HepG2 (cell line): ENCODE data around the gene AXDND1. TPM values are rescaled to one million over a fixed set of nuclear protein-coding genes. Genes with fewer than 3 reads are reported as not detected.

Experiments
- ATAC-seq: fragments of 200-7000 bp; cut with Tn5 transposase; 3 replicates; pipeline ENCODE4 v1.9.1; 2020; ENCODE audit warnings: mild to moderate bottlenecking, moderate library complexity
- BruUV-seq: library from RNA; stranded (reverse); fragments of 400-500 nt; replicated peaks from 2 replicates; lab custom pipeline; 2021; lab: Mats Ljungman, UMichigan
- CTCF ChIA-PET: fragments of 300-600 bp; formaldehyde crosslinking; extraction: SDS; loops from one replicate; lab custom pipeline; 2021; ENCODE audit warnings: low total read pairs, inconsistent platforms, low intra/inter-chr PET ratio; lab: Yijun Ruan, JAX
- POLR2A ChIA-PET: fragments of 350-600 bp; sonication (Branson Sonifier 250); formaldehyde crosslinking; loops from one replicate; lab custom pipeline; 2020; ENCODE audit warnings: antibody characterized with exemption, inconsistent platforms; lab: Yijun Ruan, JAX
- DNase-seq: peaks from one replicate; pipeline ENCODE4 v3.0.0-alpha.2; 2015; ENCODE audit warnings: low spot score
- FAIRE-seq: peaks from 3 replicates; lab custom pipeline; 2011; peaks lifted over from hg19 to GRCh38; lab: Jason Lieb, UNC
- H2AFZ ChIP-seq: one replicate; pipeline ENCODE4 v1.6.1; 2011; ENCODE audit warnings: low read length, inconsistent platforms
- H3K27ac ChIP-seq: fragments of 300-600 bp; 3 replicates; pipeline ENCODE4 v1.8.0; 2011; ENCODE audit warnings: mixed run types, mild to moderate bottlenecking, mixed read lengths, low read length, inconsistent platforms; ENCODE audit not compliant: insufficient read depth; ENCODE audit errors: extremely low read length
- H3K27me3 ChIP-seq, 2 experiments: fragments of 200-600 bp in 1 of 2; 2 replicates in 1 of 2; 3 replicates in 1 of 2; pipeline versions ENCODE4 v1.6.0 to v1.8.0; 2011; ENCODE audit warnings: low read length in 2 of 2, mild to moderate bottlenecking in 2 of 2, moderate library complexity in 2 of 2, inconsistent platforms in 1 of 2; ENCODE audit not compliant: insufficient read depth in 2 of 2, control insufficient read depth in 1 of 2
- H3K36me3 ChIP-seq, 2 experiments: fragments of 200-600 bp in 1 of 2; replicated peaks in 1 of 2; 2 replicates in 1 of 2; 3 replicates in 1 of 2; pipeline versions ENCODE4 v1.5.1 to v1.8.0; 2011; ENCODE audit warnings: low read length in 2 of 2, inconsistent platforms in 1 of 2; ENCODE audit not compliant: insufficient read depth in 2 of 2, control insufficient read depth in 1 of 2
- H3K4me1 ChIP-seq: 2 replicates; pipeline ENCODE4 v1.5.1; 2012; ENCODE audit warnings: low read length, inconsistent platforms; ENCODE audit not compliant: insufficient read depth
- H3K4me2 ChIP-seq: 2 replicates; pipeline ENCODE4 v1.6.0; 2011; ENCODE audit warnings: low read depth, low read length, inconsistent platforms
- H3K4me3 ChIP-seq, 3 experiments: fragments of 200-600 bp in 1 of 3; sonication (generic), shearing (Covaris generic) in 1 of 3; replicated peaks in 1 of 3; 2 replicates each; pipeline ENCODE4 v1.5.1; 2011 to 2016; ENCODE audit warnings: low read length in 3 of 3, inconsistent platforms in 2 of 3, low read depth in 2 of 3, mild to moderate bottlenecking in 2 of 3, control low read depth in 1 of 3, mixed read lengths in 1 of 3; ENCODE audit not compliant: insufficient read depth in 1 of 3
- H3K79me2 ChIP-seq: one replicate; pipeline ENCODE4 v1.6.1; 2011; ENCODE audit warnings: low read length, inconsistent platforms; ENCODE audit not compliant: insufficient read depth
- H3K9ac ChIP-seq: 2 replicates; pipeline ENCODE4 v1.6.0; 2011; ENCODE audit warnings: mild to moderate bottlenecking, low read depth, low read length, inconsistent platforms; ENCODE audit not compliant: insufficient read depth
- H3K9me3 ChIP-seq: 2 replicates; pipeline ENCODE4 v1.5.1; 2012; ENCODE audit warnings: mild to moderate bottlenecking, low read length
- H4K20me1 ChIP-seq: 2 replicates; pipeline ENCODE4 v1.6.0; 2011; ENCODE audit warnings: inconsistent platforms, mild to moderate bottlenecking, low read length, moderate library complexity; ENCODE audit not compliant: insufficient read depth
- BRD4 ChIP-seq: sonication (generic); formaldehyde crosslinking; IDR thresholded peaks from 2 replicates; pipeline ENCODE4 v1.4.0; 2020; ENCODE audit warnings: missing genetic modification reagents
- KLF13 ChIP-seq: sonication (generic); formaldehyde crosslinking; IDR thresholded peaks from 2 replicates; pipeline ENCODE4 v1.4.0; 2020; ENCODE audit warnings: mild to moderate bottlenecking, missing genetic modification reagents
- KLF15 ChIP-seq: sonication (generic); formaldehyde crosslinking; IDR thresholded peaks from 2 replicates; pipeline ENCODE4 v1.8.1; 2023; ENCODE audit warnings: borderline replicate concordance, mild to moderate bottlenecking, inconsistent platforms, missing genetic modification reagents, mixed read lengths
- LCORL ChIP-seq, 2 experiments: fragments of 450-650 bp in 1 of 2; sonication (generic) in 1 of 2; formaldehyde crosslinking in 1 of 2; IDR thresholded peaks; 2 replicates each; pipeline versions ENCODE4 v1.5.0 to v1.6.1; 2017 to 2020; ENCODE audit warnings: antibody characterized with exemption in 1 of 2, missing genetic modification reagents in 1 of 2
- SOX5 ChIP-seq: IDR thresholded peaks from 2 replicates; pipeline ENCODE4 v1.6.1; 2016; ENCODE audit warnings: borderline replicate concordance
- TFDP2 ChIP-seq: sonication (generic); formaldehyde crosslinking; IDR thresholded peaks from 2 replicates; pipeline ENCODE4 v1.4.0; 2020; ENCODE audit warnings: missing genetic modification reagents
- ZFP1 ChIP-seq: IDR thresholded peaks from 2 replicates; pipeline ENCODE4 v1.6.1; 2016
- ZMYM3 ChIP-seq: sonication (generic); formaldehyde crosslinking; IDR thresholded peaks from 2 replicates; pipeline ENCODE4 v1.5.1; 2020; ENCODE audit warnings: mild to moderate bottlenecking, missing genetic modification reagents
- ZNF281 ChIP-seq: sonication (generic); formaldehyde crosslinking; IDR thresholded peaks from 2 replicates; pipeline ENCODE4 v1.4.0; 2020; ENCODE audit warnings: missing genetic modification reagents, borderline replicate concordance
- ZNF615 ChIP-seq: sonication (generic); formaldehyde crosslinking; IDR thresholded peaks from 2 replicates; pipeline ENCODE4 v1.5.0; 2020; ENCODE audit warnings: mild to moderate bottlenecking, missing genetic modification reagents, borderline replicate concordance
- ZNF747 ChIP-seq: sonication (generic); formaldehyde crosslinking; IDR thresholded peaks from 2 replicates; pipeline ENCODE4 v1.8.1; 2023; ENCODE audit warnings: missing genetic modification reagents, mild to moderate bottlenecking, borderline replicate concordance
- WGBS: methylation state at CpG from one replicate; pipeline ENCODE4 v1.1.6; 2017; ENCODE audit warnings: low lambda C conversion rate; 5-methylcytosine and 5-hydroxymethylcytosine counted together
- in situ Hi-C: cut with HindIII; loops from 2 replicates; pipeline ENCODE4 v1.10.0; 2017; ENCODE audit warnings: low pct_unique_long_range_greater_than_20kb; ENCODE audit not compliant: extremely low pct_ligation_motif_present
- intact Hi-C: fragments of 100-400 bp; cut with micrococcal nuclease; formaldehyde crosslinking; loops from one replicate; pipeline ENCODE4 v1.10.0; 2022; ENCODE audit not compliant: unreplicated experiment
- polyA plus RNA-seq, 8 experiments: library from polyadenylated mRNA; depleted of rRNA in 3 of 8; stranded (reverse) in 7 of 8; unstranded in 1 of 8; fragments of >200 nt; fragmentation: Illumina TruSeq in 4 of 8; extraction: Trizol in 4 of 8; gene quantifications; 2 replicates each; pipeline versions ENCODE4 v1.2.1 to v1.2.3, GENCODE V29; 2011 to 2016; ENCODE audit warnings: low read depth in 4 of 8, missing spikeins in 1 of 8, mixed read lengths in 1 of 8; ENCODE audit not compliant: insufficient read depth in 1 of 8
- total RNA-seq, 5 experiments: library from RNA; depleted of rRNA; stranded (reverse); fragments of >200 nt; fragmentation: Illumina TruSeq; extraction: Trizol; gene quantifications; 2 replicates each; pipeline ENCODE4 v1.2.3, GENCODE V29; 2016; ENCODE audit warnings: low read depth in 1 of 5
- TF ChIP-seq, protein P1 (sequence below): sonication (generic); formaldehyde crosslinking; IDR thresholded peaks from 2 replicates; pipeline ENCODE4 v1.4.0; 2020; ENCODE audit warnings: mild to moderate bottlenecking, missing genetic modification reagents, borderline replicate concordance

The AXDND1 gene
- total and polyA plus RNA-seq, 2 of the 13 experiments (the other 11 are each of a cell fraction or from before 2014, with no cell fraction given): 0.15 to 0.40 TPM

- BruUV-seq: no TSS peak
- POLR2A ChIA-PET: no interaction called here
- Histone ChIP-seq H3K9ac (no peak overlapping the region), H3K27ac (no peak overlapping the region), H3K4me3 (no peak overlapping the region), H2AFZ (no peak overlapping the region), H3K4me2 (no peak overlapping the region), H3K27me3 (no peaks in the 10 kb centered on the region; a peak in 1 of 5 replicates), H4K20me1 (no peaks in the 10 kb centered on the region), H3K79me2 (no peaks in the 10 kb centered on the region), H3K9me3 (no peaks in the 10 kb centered on the region), H3K36me3 (no peaks in the 10 kb centered on the region), H3K4me1 (no peaks in the 10 kb centered on the region)
- TF ChIP-seq ZNF747 (CRISPR knock-in tag): no peak
- TF ChIP-seq KLF13 (CRISPR knock-in tag): no peak
- TF ChIP-seq ZNF281 (CRISPR knock-in tag): no peak
- TF ChIP-seq, protein P1, sequence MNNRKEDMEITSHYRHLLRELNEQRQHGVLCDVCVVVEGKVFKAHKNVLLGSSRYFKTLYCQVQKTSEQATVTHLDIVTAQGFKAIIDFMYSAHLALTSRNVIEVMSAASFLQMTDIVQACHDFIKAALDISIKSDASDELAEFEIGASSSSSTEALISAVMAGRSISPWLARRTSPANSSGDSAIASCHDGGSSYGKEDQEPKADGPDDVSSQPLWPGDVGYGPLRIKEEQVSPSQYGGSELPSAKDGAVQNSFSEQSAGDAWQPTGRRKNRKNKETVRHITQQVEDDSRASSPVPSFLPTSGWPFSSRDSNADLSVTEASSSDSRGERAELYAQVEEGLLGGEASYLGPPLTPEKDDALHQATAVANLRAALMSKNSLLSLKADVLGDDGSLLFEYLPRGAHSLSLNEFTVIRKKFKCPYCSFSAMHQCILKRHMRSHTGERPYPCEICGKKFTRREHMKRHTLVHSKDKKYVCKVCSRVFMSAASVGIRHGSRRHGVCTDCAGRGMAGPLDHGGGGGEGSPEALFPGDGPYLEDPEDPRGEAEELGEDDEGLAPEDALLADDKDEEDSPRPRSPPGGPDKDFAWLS (CRISPR knock-in tag): no peak
- no peak for TF ChIP-seq BRD4 (CRISPR knock-in tag)
- no peak for TF ChIP-seq ZNF615 (CRISPR knock-in tag)
- no peak for TF ChIP-seq ZFP1 (CRISPR knock-in tag)
- no peak for TF ChIP-seq LCORL (IDR thresholded peaks at IDR 0.05)
- TF ChIP-seq LCORL (CRISPR knock-in tag; IDR thresholded peaks at IDR 0.05): no peak
- no peak for TF ChIP-seq SOX5 (CRISPR knock-in tag)
- TF ChIP-seq ZMYM3 (CRISPR knock-in tag): no peak
- no peak for TF ChIP-seq KLF15 (CRISPR knock-in tag)
- TF ChIP-seq TFDP2 (CRISPR knock-in tag): no peak
- FAIRE-seq (no peak), DNase-seq (no peak), ATAC-seq (no peak)
- in situ Hi-C loops: no loop called here
- CTCF ChIA-PET: no interaction called here
- intact Hi-C loops: no loop called here
- WGBS: 0% methylated on average over 1 of the region's 1 CpG
Observed at GRCh38 chr1:179601093-179601492, 235.3 kb downstream of the AXDND1 start.
